GM19468 (cell line): ENCODE results near the gene GLYAT.

ENCODE experiments used
- ATAC-seq: cut with Tn5 transposase; IDR thresholded peaks from one replicate; pipeline ENCODE4 v1.9.1; 2021; ENCODE audit warnings: mild to moderate bottlenecking, moderate library complexity, moderate number of reproducible peaks; ENCODE audit not compliant: unreplicated experiment; ENCODE audit errors: extremely low read depth

The GLYAT gene, protein sequence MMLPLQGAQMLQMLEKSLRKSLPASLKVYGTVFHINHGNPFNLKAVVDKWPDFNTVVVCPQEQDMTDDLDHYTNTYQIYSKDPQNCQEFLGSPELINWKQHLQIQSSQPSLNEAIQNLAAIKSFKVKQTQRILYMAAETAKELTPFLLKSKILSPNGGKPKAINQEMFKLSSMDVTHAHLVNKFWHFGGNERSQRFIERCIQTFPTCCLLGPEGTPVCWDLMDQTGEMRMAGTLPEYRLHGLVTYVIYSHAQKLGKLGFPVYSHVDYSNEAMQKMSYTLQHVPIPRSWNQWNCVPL

DNA sequence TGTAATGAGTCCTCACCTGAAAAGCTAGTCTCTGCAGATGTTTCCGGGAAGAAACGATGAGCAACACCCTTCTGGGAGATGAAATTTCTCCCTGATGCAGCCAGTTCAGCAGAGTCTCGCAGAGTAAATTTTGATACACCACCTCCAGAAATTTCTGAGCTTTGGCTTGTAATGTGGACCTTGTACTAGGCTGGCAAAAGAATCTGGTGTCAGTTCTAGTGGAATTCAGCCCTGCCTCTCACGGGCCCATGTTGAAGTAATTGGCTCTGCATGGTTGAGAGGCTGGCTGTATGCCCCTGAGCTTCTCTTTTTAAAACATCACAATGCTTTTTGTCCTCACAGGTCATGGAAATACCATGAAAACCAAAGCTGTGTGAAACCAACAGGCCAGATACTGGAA, at the start of gene GLYAT:
Gene GLYAT (minus strand): TSS at position 125 of the 400 bp plus-strand sequence. CDS start 7,447 bp downstream, outside the sequence.
- no peak for ATAC-seq

DNA sequence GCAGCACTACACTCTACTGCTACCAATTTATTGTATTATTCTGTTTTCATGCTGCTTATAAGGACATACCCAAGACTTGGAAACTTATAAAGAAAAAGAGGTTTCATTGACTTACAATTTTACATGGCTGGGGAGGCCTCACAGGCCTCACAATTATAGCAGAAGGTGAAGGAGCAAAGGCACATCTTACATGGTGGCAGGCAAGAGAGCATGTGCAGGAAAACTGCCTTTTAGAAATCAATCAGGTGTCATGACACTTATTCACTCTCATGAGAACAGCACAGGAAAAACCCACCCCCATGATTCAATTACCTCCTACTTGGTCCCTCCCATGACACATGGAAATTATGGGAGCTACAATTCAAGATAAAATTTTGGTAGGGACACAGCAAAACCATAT, 49.6 kb upstream of the GLYAT start:
- ATAC-seq = no peak

DNA sequence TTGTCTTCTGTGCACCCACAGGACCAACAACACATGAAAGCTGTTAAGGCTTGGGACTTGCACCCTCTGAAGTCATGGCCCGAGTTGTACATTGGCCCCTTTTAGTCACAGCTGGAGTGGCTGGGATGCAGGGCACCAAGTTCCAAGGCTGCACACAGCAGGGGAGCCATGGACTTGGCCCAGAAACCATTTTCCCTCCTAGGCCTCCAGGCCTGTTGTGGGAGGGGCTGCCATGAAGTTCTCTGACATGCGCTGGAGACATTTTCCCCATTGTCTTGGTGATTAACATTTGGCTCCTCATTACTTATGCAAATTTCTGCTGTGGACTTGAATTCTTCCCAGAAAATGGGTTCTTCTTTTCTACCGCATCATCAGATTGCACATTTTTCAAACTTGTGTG, 48.8 kb upstream of the GLYAT start:
- no peak for ATAC-seq

DNA sequence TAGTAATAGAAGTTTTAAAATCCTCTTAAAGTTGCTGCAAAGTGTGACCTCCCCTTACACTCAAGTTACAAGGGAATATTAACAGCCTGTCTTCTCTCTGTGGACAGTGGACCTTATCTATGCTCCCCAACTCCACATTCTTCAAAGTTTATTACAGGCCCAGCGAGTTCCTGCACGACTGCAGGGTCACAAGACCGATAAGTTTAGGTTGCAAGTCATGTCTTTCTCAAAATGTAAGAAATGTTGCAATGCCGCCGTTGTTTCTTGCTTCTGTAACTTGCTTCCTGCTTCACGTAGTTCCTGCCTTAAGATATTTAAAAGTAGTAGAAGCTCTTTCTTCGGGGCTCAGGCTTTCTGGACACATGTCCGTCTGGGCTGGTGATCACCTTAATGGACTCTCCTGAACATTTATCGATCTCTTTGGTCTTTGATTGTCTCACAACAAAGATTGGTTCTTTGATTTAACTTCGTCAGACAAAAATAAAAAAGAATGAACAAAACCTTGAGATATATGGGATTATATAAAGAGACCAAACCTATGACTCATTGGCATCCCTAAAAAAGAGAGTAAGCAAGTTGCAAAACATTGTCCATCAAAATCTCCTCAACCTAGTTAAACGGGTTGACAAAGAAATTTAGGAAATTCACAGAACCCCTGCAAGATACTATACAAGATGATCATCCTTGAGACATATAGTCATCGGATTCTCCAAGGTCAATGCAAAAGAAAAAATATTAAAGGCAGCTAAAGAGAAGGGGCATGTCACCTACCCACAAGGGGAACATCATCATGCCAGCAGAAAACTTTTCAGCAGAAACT, 45.4 kb upstream of the GLYAT start:
- no peak for ATAC-seq

DNA sequence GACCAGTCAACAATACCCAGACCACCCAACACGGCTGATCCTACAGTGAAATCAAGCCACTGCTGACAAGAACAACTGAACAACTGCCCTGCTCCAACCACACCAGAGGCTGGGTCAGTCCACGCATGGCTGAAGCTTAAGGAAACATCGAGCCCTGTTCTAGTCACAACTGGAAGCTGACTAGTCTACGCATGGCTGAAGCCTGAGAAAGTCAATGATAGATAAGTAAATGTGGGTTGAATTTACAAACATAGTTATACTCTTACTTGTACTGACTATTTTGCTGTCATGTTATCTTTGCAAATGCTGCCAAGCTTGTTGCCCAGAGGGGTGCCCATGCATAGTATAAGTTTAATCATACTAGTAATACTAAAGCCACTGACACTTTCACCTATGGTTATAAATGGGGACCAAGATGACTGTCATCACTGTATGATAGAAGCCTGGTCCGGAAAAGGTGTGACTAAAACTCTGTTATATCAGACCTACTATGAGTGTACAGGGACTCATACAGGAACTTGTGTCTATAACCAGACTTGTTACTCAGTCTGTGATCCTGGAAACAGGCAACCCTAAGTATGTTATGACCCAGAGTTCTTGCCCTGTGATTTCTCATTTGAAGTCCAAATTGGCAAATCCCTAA, 43.4 kb upstream of the GLYAT start:
- ATAC-seq = no peak

DNA sequence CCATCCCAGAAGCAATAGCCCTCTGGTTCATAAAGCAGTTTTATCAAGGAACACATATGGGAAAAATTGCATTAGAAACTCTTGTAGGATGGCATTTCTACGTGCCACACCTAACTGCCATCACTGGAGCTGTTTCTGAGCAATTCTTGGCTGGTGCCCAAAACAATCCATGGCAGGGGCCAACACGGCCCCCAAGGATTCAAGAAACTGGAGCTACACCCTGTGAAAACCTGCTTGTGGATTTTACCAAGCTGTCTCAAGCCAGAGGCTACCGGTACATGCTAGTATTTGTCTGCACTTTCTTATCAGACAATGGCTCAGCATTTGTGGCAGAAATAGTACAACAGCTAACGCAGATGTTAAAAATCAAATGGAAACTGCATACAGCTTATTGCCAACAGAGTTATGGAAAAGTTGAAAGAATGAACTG, 42.4 kb upstream of the GLYAT start:
- ATAC-seq = no peak

DNA sequence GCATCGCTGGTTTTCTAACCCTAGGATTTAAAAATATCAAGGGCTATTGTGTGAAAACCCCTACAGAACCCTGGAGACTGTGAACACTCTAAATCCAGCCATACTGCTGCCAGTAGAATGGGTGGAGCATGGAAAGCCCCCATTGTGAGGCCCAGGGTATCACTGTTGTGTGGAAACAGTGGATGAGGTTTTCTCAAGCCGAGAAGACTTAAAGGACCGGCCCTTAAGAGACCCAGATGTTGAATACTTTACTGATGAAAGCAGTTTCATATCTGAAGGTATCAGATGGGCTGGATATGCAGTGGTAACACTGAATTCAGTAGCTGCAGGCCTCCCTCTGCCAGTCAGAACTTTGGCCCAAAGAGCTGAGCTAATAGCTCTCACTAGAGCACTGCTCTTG, 41.6 kb upstream of the GLYAT start:
- no peak for ATAC-seq

DNA sequence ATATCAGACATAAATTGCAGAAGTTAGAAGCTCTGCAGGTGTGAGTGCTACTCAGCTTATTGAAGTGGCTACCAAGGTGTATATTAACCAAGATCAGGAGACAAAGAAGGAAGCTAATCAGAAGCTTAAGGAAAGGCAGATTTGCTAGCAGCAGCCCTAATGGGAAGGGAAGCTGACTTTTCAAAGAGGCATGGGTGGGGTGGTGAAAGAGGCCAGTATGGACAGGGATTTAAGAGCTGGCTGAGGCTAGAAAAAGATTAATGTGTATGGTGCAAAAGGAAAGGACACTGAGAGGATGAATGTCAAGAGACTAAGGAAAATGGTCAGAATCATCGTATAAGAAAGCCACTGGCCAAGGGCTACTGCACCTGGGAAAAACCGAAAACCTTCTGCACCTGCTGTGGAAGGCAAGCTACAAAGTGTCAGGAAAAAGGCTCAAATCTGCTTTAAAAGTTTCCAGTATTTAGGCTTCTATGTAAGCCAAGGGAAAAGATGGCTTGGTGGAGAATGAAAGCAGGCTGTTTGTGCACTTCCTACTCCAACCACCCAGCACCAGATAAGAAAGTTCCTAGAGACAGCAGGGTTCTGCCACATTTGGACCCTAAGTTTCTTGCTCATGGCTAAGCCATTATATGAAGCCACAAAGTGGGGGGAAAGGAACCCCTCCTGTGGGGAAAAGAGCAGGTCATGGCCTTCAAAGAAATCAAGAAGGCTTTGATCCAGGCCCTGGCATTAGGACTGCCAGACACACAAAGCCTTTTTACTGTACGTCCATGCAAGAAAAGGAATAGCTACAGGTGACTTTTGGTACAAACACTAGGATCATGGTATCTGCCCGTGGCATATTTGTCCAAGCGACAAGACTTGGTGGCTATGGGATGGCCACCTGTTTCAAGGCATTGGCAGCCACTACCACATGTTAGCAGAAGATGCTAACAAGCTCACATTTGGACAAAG, 40.9 kb upstream of the GLYAT start:
- ATAC-seq = no peak

DNA sequence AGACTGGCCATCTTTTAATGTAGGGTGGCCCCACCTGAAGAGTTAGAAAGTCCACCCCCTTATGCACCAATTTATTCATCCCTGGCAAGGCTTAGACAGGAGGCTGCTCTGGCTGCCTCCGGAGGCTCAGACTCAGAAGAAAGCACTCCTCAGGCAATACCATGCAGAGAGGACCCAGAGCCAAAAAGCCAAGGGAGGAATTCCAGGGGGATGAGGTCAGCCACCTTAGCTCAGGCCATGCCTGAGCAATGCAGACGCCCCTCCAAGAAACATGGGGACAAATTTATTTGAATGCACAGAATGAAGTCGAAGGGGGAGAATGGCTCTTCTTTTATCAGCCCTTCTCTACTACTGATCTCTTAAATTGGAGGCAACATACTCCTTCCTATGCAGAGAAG, 39.7 kb upstream of the GLYAT start:
- no peak for ATAC-seq

DNA sequence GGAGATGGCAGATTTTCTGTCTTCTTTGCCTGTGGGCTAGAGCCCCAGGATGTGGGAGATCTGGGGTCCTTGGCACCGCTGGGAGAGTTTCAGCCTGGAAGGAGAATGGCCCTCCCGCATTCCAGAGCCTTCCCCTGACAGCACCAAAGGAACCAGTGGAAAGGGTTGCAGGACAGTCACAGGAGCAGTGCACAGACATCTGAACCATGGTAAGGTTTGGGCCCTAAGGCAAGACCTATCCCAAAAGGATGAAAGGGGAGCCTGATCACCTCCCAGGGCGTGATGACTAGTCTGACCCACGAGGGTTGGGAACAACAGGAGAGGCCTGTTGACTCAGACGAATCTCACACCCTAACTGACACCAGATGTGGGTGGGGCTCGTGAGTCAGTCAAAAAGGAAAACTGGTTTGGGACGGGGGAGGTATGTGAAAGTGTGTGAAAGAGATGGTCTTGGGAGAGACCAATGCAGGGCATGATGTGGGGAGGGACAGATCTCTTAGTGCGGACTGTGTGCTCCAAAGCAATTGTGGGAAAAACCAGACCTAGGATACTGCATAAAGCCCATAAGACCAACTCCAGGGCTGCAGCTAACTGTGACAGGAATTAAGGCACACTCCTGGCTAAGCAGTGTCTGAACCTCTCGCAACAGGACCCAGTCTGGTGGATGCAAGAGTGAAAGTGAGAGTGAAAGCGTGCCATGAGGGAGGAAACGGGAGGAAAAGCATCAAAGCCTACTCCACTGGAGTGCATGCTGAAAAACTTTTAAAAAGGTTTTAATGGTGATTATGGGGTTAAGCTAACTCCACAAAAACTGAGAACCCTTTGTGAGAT, 39.1 kb upstream of the GLYAT start:
- no peak for ATAC-seq

DNA sequence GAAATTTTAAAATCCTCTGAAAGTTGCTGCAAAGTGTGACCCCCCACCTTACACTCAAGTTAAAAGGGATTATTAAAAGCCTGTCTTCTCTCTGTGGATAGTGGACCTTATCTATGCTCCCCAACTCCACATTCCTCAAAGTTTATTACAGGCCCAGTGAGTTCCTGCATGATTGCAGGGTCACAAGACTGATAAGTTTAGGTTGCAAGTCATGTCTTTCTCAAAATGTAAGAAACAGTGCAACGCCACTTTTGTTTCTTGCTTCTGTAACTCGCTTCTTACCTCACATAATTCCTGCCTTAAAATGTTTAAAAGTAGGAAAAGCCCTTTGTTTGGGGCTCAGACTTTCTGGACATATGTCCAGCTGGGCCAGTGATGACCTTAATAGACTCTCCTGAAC, 38.4 kb upstream of the GLYAT start:
- no peak for ATAC-seq

DNA sequence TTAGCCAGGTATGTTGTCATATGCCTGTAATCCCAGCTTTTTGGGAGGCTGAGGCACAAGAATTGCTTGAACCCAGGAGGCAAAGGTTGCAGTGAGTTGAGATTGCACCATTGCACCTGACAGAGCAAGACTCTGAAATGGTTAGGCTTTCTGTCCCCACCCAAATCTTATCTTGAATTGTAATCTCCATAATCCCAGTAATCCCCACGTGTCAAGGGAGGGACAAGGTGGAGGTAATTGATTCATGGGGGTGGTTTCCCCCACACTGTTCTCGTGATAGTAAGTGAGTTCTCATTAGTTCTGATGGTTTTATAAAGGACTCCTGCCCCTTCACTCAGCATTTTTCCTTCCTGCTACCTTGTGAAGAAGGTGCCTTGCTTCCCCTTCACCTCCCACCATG, 37.6 kb upstream of the GLYAT start:
- ATAC-seq = no peak

DNA sequence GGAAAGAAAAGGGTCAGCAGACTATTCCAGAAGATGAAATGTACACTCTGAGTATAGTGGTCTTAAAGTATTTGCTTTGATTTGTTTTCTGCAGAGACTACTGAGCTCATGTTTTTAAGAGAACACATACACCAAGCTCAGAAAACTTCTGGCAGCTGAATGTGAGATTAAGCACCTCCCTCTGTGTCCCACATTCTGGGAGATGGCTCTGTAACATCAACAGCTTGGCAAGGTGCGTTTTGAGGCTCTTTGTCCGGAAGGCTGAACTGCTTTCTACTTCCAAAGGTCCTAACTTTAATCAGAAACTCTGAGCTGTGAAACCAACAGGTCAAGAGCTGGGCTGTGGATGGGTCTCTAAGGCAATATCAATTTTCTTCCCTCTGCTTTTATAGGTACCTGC, 36.4 kb upstream of the GLYAT start:
- ATAC-seq = no peak

DNA sequence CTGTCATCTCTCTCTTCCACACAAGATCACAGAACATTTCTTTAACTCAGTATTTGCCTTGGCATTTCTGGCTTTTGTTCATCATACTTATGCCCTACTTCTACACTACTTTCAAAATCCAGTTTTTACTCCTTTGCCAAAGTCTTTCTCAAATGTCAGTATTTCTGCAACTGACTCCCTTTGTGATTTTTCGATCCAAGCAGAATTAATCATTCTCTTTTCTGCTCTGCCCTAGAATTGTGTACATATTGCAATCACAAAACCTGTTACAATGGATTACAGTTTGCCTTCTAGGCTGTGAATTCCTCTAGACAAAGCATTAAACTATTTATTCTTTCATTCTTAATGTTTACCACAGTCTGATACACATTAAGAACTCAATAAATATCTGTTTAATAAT, 33.3 kb upstream of the GLYAT start:
- ATAC-seq = no peak

DNA sequence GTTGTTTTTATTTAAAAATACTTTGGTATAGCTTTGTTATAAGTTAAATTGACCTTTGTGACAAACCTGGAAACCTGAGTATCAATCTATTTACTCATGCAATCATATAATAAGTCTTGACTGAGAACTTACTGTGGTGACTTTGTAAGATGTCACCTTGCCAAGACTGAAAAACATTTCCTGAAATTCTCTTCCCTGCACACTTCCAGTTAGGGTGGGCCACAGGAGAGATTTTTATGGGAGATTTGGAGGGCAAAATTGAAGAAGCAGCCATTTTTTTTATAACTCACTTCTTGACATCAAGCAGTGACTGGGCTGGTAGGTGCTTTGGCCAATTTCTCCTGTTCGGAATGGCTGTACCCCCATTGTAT, 31.4 kb upstream of the GLYAT start:
- ATAC-seq = no peak

DNA sequence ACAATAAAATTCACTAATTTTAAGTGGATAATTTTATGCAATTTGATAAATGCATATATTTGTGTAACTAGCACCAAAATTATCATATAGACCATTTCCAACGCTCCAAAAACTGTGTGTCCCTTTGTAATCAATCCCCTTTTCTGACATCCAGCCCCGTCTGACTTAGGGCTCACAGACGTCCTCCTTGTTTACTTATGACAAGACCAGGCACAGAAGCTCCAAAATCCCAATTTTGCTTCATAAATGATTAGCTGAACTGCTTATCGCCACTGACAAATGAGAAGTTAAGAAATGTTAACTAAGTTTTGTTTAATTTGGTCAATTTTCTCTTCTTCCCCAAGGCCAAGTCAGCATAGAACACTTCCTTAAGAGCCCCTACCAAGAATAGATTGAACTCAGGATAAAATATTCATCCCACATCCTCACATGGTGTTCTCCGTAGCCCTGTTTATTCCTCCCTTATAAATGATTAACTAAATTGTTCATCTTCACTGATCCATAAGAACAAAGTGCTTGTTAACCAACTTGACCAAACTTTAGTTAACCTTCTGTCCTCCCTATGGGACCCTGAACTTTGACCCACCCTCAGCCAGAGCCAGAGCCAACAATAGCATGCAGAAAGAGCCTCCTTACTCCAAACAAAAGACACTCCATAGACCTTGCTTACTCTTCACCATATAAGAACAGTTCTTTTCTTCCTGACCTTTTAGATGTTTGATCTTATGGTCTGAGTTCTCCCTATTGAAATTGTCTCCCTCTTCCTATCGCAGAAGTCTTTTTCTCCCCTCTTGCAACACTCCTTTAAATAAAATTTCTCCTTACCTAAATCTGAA, 30.8 kb upstream of the GLYAT start:
- ATAC-seq = no peak

DNA sequence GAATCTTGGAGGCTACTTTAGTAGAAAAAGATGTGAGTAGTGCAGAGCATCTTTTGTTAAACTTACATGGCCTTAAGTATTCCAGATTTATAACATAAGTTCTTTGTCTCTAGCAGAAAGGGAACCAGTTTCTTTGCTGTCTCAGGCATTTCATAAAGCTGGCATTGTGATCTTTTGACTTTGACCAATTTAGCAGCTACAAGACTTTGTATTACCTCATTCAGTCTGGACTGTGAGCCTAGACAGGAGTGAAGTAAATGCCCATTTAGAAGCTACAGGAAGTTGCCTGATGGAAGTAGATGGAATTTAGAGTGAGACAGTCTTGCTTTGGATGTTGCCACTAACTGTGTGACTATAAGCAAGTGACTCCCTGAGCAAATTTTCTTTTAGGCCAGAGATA, 25.7 kb upstream of the GLYAT start:
- ATAC-seq = no peak

DNA sequence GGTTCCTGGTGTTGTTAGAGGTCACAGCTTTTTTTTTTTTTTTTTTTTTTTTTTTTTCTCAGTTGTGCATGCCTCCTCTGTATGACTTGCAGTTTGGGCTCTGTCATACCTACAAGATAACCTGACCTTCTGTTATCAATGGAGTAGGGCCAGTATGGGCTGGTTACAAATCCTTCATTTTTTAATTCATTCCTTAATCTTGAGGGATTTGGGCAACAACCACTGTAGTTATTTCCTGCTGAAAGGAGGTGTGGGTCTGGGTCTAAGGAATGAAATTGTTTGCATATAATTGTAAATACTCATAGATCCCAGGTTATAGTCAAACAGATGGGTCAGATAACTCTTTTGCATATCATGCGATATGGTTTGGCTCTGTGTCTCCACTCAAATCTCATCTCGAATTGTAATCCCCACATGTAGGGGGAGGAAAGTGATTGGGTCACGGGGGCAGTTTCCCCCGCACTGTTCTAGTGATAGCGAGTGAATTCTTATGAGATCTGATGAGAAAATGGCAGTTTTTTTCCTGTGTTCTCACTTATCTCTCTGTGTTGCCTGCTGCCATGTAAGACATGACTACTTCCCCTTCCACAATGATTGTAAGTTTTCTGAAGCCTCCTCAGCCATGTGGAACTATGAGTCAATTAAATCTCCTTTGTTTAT, 14.1 kb upstream of the GLYAT start:
- no peak for ATAC-seq
